HL-60 (cell line): ENCODE data around the gene BTBD2.

Experiments used
- CTCF ChIP-seq: IDR thresholded peaks from one replicate; pipeline ENCODE4 v1.5.1; 2011; ENCODE audit warnings: low read length, control low read depth, inconsistent platforms; ENCODE audit not compliant: insufficient read depth
- POLR2AphosphoS5 ChIP-seq: IDR thresholded peaks from 2 replicates; pipeline ENCODE4 v1.6.1; 2012; ENCODE audit warnings: low read depth

GRCh38 chr19:1938071-1938470, 77.4 kb downstream of the BTBD2 start:
- no peak for TF ChIP-seq CTCF
- no peak for TF ChIP-seq POLR2AphosphoS5
